Neural progenitor cell (in vitro differentiated cells): ENCODE measurements around the gene CCDC141. TPM values are rescaled to one million over a fixed set of nuclear protein-coding genes. Genes with fewer than 3 reads are reported as not detected.

Source experiments
- DNase-seq: peaks from one replicate; pipeline ENCODE4 v3.0.0-alpha.2; 2016; ENCODE audit warnings: low spot score
- H2AFZ ChIP-seq: fragments of 200-600 bp; sonication (generic); replicated peaks from 2 replicates; pipeline ENCODE4 v1.6.1; 2016; ENCODE audit warnings: antibody characterized with exemption
- H3F3A ChIP-seq: fragments of 200-600 bp; sonication (generic); 2 replicates; pipeline ENCODE4 v1.6.1; 2016; ENCODE audit warnings: antibody characterized with exemption, low read depth
- H3K27ac ChIP-seq: fragments of 200-600 bp; sonication (generic); 2 replicates; pipeline ENCODE4 v1.5.1; 2016; ENCODE audit warnings: mild to moderate bottlenecking
- H3K27me3 ChIP-seq: fragments of 200-600 bp; sonication (generic); 2 replicates; pipeline ENCODE4 v1.6.1; 2016; ENCODE audit warnings: mild to moderate bottlenecking, moderate library complexity
- H3K36me3 ChIP-seq: fragments of 200-600 bp; sonication (generic); 2 replicates; pipeline ENCODE4 v1.5.1; 2016
- H3K4me1 ChIP-seq: fragments of 200-600 bp; sonication (generic); 2 replicates; pipeline ENCODE4 v1.6.1; 2016; ENCODE audit warnings: mixed run types
- H3K4me2 ChIP-seq: fragments of 200-600 bp; sonication (generic); 2 replicates; pipeline ENCODE4 v1.6.1; 2016
- H3K4me3 ChIP-seq: fragments of 200-600 bp; sonication (generic); 2 replicates; pipeline ENCODE4 v1.5.1; 2016
- H3K79me2 ChIP-seq: fragments of 200-600 bp; sonication (generic); 2 replicates; pipeline ENCODE4 v1.6.1; 2016; ENCODE audit warnings: low read depth
- H3K9ac ChIP-seq: fragments of 200-600 bp; sonication (generic); 2 replicates; pipeline ENCODE4 v1.6.1; 2016
- H3K9me3 ChIP-seq: fragments of 200-600 bp; sonication (generic); 2 replicates; pipeline ENCODE4 v1.5.1; 2016; ENCODE audit warnings: low read depth
- H4K20me1 ChIP-seq: fragments of 200-600 bp; sonication (generic); 2 replicates; pipeline ENCODE4 v1.6.1; 2016; ENCODE audit warnings: low read depth
- H3K27ac Mint-ChIP-seq: 3 replicates; pipeline ENCODE4 v1.8.0; 2021; ENCODE audit warnings: mixed read lengths
- H3K27me3 Mint-ChIP-seq: 2 replicates; pipeline ENCODE4 v1.8.0; 2022; ENCODE audit warnings: low read depth, mild to moderate bottlenecking, inconsistent platforms, moderate library complexity, mixed read lengths; ENCODE audit not compliant: insufficient read depth
- H3K36me3 Mint-ChIP-seq: 3 replicates; pipeline ENCODE4 v1.8.0; 2021; ENCODE audit warnings: mixed read lengths
- H3K4me1 Mint-ChIP-seq: 3 replicates; pipeline ENCODE4 v1.8.0; 2021; ENCODE audit warnings: mixed read lengths
- H3K4me3 Mint-ChIP-seq: 3 replicates; pipeline ENCODE4 v1.8.0; 2021; ENCODE audit warnings: mild to moderate bottlenecking, moderate library complexity, mixed read lengths
- H3K9me3 Mint-ChIP-seq: 3 replicates; pipeline ENCODE4 v1.8.0; 2020; ENCODE audit warnings: mixed read lengths
- CTCF ChIP-seq: fragments of 200-600 bp; sonication (generic); IDR thresholded peaks from 2 replicates; pipeline ENCODE4 v1.5.1; 2017; ENCODE audit warnings: antibody characterized with exemption, mild to moderate bottlenecking
- EZH2 ChIP-seq: fragments of 200-600 bp; sonication (generic); IDR thresholded peaks from 2 replicates; pipeline ENCODE4 v1.6.1; 2017; ENCODE audit warnings: antibody characterized with exemption, mild to moderate bottlenecking, moderate library complexity
- EZH2phosphoT487 ChIP-seq: fragments of 200-600 bp; sonication (generic); IDR thresholded peaks from 2 replicates; pipeline ENCODE4 v1.6.1; 2017; ENCODE audit warnings: antibody characterized with exemption
- total RNA-seq: library from RNA; depleted of rRNA; stranded (reverse); fragments of >200 nt; gene quantifications from 2 replicates; pipeline ENCODE4 v1.2.3, GENCODE V29; 2015; ENCODE audit warnings: low replicate concordance

The CCDC141 gene
- total RNA-seq, 1 donor from 2014 or later, result 1.8 TPM

GRCh38 chr2:178892751-178893625, 156.9 kb downstream of the CCDC141 start:
- Histone ChIP-seq H2AFZ (no peak overlapping the region), H3F3A (no peaks in the 10 kb centered on the region), H3K36me3 (no peaks in the 10 kb centered on the region), H3K27me3 (no peaks in the 10 kb centered on the region), H3K4me3 (no peak overlapping the region), H3K79me2 (no peaks in the 10 kb centered on the region), H3K9me3 (no peaks in the 10 kb centered on the region), H3K4me2 (no peak overlapping the region), H4K20me1 (no peaks in the 10 kb centered on the region), H3K27ac (no peak overlapping the region), H3K4me1 (peaks cover 12% of the 10 kb centered on the region), H3K9ac (no peak overlapping the region)
- Mint-ChIP-seq H3K27ac (no peak overlapping the region), H3K9me3 (no peaks in the 10 kb centered on the region), H3K4me3 (no peak overlapping the region), H3K4me1 (peaks cover 5% of the 10 kb centered on the region), H3K36me3 (no peaks in the 10 kb centered on the region), H3K27me3 (no peaks in the 10 kb centered on the region)
- TF ChIP-seq EZH2phosphoT487, result no peak
- no peak for TF ChIP-seq CTCF
- TF ChIP-seq EZH2, result no peak
- no peak for DNase-seq

- no peak for DNase-seq
- Mint-ChIP-seq H3K4me1 (peaks cover 5% of the 10 kb centered on the region), H3K4me3 (no peak overlapping the region), H3K27ac (no peak overlapping the region), H3K9me3 (no peaks in the 10 kb centered on the region), H3K36me3 (no peaks in the 10 kb centered on the region), H3K27me3 (no peaks in the 10 kb centered on the region)
- H3K4me2 ChIP-seq, result no peak overlapping the region
- H3K9me3 ChIP-seq, result no peaks in the 10 kb centered on the region
- no peak overlapping the region for H3K4me3 ChIP-seq
- no peak overlapping the region for H3K27ac ChIP-seq
- no peaks in the 10 kb centered on the region for H4K20me1 ChIP-seq
- peaks cover 12% of the 10 kb centered on the region for H3K4me1 ChIP-seq
- no peaks in the 10 kb centered on the region for H3K27me3 ChIP-seq
- no peaks in the 10 kb centered on the region for H3K79me2 ChIP-seq
- no peak for TF ChIP-seq EZH2
- no peak for TF ChIP-seq CTCF
- no peak for TF ChIP-seq EZH2phosphoT487
- no peaks in the 10 kb centered on the region for H3F3A ChIP-seq
- H3K9ac ChIP-seq, result no peak overlapping the region
- peak overlapping the region; percentile 17 for H2AFZ ChIP-seq
- no peaks in the 10 kb centered on the region for H3K36me3 ChIP-seq
Observed at GRCh38 chr2:178891959-178892485, 157.9 kb downstream of the CCDC141 start.

- Histone ChIP-seq H3K4me1 (peaks cover 12% of the 10 kb centered on the region), H3K4me2 (no peak overlapping the region), H3K9me3 (no peaks in the 10 kb centered on the region), H3K27ac (no peak overlapping the region), H4K20me1 (no peaks in the 10 kb centered on the region), H3K36me3 (no peaks in the 10 kb centered on the region), H2AFZ (peak overlapping the region; percentile 17), H3F3A (no peaks in the 10 kb centered on the region), H3K9ac (no peak overlapping the region), H3K4me3 (no peak overlapping the region), H3K79me2 (no peaks in the 10 kb centered on the region), H3K27me3 (no peaks in the 10 kb centered on the region)
- Mint-ChIP-seq H3K27ac (no peak overlapping the region), H3K27me3 (no peaks in the 10 kb centered on the region), H3K4me1 (peaks cover 5% of the 10 kb centered on the region), H3K9me3 (no peaks in the 10 kb centered on the region), H3K36me3 (no peaks in the 10 kb centered on the region), H3K4me3 (no peak overlapping the region)
- DNase-seq, result peak; percentile 86
- no peak for TF ChIP-seq EZH2
- TF ChIP-seq CTCF, result peak; percentile 96
- no peak for TF ChIP-seq EZH2phosphoT487
Observed at GRCh38 chr2:178891265-178891958, 158.5 kb downstream of the CCDC141 start.
